ENCODE data around the gene EGFL7. TPM values are rescaled to one million over a fixed set of nuclear protein-coding genes. Genes with fewer than 3 reads are reported as not detected.
A peak's percentile ranks its signal among the peaks of the same experiment; 100 is the strongest.
"Not testable (repeated sequence)": the region's sequence is repeated elsewhere in the genome, so short reads cannot be mapped to it uniquely, and the experiment has no call there.

EGFL7 gene
- total RNA-seq, 1 donor: 2.4 TPM

DNA sequence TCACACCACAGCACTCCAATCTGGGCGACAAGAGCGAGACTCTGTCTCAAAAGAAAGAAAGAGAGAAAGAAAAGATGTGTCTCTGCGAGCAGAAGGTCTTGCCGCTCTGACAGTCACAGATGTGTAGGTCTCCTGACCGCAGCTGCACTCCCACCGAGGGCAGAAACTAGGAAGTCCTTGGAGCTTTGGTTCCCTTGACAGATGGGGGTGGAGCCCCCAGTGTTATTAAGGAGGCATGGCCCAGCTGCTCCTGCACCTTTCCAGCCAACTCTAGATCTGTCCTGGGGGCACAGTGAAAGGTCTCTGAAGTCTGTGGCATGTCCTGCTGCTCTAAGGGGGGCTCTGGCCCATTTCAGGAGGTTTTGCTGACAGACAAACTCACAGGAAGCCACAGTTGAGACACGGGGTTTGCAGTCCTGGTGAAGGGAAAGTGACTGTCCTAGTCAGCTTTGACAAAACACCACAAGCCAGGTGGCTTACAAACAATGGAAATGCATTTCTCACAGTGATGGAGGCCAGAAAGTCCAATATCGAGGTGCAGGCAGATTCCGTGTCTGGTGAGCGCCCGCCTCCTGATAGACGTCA lies 40.7 kb downstream of the EGFL7 start:
- no peak for DNase-seq (ENCODE audit: low read depth)
- H3K4me3 ChIP-seq (ENCODE audit: low read depth, low read length): no peak overlapping the region

DNA sequence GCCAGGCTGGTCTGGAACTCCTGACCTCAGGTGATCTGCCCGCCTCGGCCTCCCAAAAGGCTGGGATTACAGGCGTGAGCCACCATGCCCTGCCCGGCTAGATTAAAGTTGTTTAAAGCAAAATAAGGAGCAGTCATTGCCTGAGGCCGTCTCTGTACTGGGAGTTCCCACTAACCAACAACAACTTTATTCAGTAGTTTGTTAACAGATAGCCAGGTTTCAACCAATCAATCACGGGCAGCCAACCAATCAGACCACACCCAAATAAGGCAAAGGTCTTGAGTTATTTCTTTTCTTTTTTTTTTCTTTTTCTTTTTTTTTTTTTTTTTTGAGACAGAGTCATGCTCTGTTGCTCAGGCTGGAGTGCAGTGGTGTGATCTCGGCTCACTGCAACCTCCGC lies 42.0 kb downstream of the EGFL7 start:
- H3K4me3 ChIP-seq (ENCODE audit: low read depth, low read length); DNase-seq (ENCODE audit: low read depth): not testable (repeated sequence)

More for the DNA sequence above, 40.7 kb downstream of the EGFL7 start:
- TF ChIP-seq, protein P1, sequence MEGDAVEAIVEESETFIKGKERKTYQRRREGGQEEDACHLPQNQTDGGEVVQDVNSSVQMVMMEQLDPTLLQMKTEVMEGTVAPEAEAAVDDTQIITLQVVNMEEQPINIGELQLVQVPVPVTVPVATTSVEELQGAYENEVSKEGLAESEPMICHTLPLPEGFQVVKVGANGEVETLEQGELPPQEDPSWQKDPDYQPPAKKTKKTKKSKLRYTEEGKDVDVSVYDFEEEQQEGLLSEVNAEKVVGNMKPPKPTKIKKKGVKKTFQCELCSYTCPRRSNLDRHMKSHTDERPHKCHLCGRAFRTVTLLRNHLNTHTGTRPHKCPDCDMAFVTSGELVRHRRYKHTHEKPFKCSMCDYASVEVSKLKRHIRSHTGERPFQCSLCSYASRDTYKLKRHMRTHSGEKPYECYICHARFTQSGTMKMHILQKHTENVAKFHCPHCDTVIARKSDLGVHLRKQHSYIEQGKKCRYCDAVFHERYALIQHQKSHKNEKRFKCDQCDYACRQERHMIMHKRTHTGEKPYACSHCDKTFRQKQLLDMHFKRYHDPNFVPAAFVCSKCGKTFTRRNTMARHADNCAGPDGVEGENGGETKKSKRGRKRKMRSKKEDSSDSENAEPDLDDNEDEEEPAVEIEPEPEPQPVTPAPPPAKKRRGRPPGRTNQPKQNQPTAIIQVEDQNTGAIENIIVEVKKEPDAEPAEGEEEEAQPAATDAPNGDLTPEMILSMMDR (IDR thresholded peaks at IDR 0.05; ENCODE audit: insufficient read depth, low read length): no peak

- no peak for DNase-seq (ENCODE audit: low read depth)
- TF ChIP-seq, protein P1 (IDR thresholded peaks at IDR 0.05; ENCODE audit: insufficient read depth, low read length): no peak
- no peak overlapping the region for H3K4me3 ChIP-seq (ENCODE audit: low read depth, low read length)
These were observed 42.8 kb downstream of the EGFL7 start for GRCh38 chr9:136705564-136705963.

DNA sequence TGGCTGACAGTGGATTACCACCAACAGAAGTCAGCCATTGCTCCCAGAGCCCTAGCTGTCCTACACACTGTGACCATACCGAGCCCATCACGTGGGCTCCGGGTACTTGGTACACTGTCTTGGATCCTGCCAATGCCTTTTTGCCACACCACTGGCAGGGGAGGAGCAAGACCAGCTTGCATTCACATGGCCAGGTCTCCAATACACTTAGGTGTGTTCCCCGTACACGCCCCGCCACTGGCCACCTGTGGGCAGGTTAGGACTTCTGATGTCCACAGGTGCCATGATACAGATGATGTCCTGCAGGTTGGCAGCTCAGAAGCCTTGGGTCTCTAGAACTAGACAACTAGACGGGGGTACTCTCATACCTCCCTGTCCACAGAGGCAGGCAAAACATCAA lies 44.3 kb downstream of the EGFL7 start:
- no peak for DNase-seq (ENCODE audit: low read depth)
- H3K4me3 ChIP-seq (ENCODE audit: low read depth, low read length): no peak overlapping the region
- TF ChIP-seq, protein P1 (IDR thresholded peaks at IDR 0.05; ENCODE audit: insufficient read depth, low read length): no peak

- no peak overlapping the region for H3K4me3 ChIP-seq (ENCODE audit: low read depth, low read length)
- TF ChIP-seq, protein P1 (IDR thresholded peaks at IDR 0.05; ENCODE audit: insufficient read depth, low read length): no peak
- DNase-seq (ENCODE audit: low read depth): no peak
These were observed 45.3 kb downstream of the EGFL7 start for GRCh38 chr9:136707849-136708517.

DNA sequence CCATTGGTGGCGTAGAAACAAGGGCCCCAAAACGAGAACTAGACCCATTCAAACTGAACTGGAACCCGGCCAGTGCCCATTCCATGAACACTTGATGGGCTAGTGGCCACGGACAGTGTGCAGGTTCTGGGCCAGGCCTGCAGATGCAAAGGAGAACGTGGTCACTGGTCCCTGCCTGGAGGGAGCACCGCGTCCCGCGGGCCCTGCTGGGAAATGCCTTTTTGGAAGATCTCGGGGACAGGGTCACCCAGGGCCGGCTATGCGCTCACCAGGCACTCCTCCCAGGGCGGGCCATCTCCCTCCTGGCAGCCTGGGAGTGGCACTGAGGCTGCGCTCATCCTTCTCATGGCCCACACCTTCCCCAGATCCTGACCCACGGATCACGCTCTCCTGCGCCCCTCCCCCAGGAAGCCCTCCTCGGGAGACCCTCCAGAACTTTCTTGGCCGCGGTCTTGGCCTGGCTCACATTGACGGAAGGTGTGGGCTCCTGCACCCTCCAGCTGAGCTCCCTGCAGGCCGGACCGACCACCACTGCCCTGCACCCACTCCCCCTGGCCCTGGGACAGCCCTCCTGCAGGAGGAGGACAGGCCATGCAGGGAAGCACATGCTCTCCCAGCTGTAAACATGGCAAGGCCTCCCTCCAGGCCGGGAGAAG lies 46.9 kb downstream of the EGFL7 start:
- TF ChIP-seq, protein P1 (IDR thresholded peaks at IDR 0.05; ENCODE audit: insufficient read depth, low read length): no peak
- DNase-seq (ENCODE audit: low read depth): no peak
- no peak overlapping the region for H3K4me3 ChIP-seq (ENCODE audit: low read depth, low read length)

GRCh38 chr9:136710543-136710942 lies 47.8 kb downstream of the EGFL7 start:
- H3K4me3 ChIP-seq (ENCODE audit: low read depth, low read length): no peak overlapping the region
- TF ChIP-seq, protein P1 (IDR thresholded peaks at IDR 0.05; ENCODE audit: insufficient read depth, low read length): no peak
- no peak for DNase-seq (ENCODE audit: low read depth)

- DNase-seq (ENCODE audit: low read depth): peak; percentile 71
- H3K4me3 ChIP-seq (ENCODE audit: low read depth, low read length): not testable (repeated sequence)
These were observed 48.5 kb downstream of the EGFL7 start for GRCh38 chr9:136711219-136711648.
